Thoracic aorta (tissue), 2 donors: ENCODE measurements around the gene GYG1. TPM values are rescaled to one million over a fixed set of nuclear protein-coding genes. Genes with fewer than 3 reads are reported as not detected.

Experiments used
- ATAC-seq: fragments of 150-250 bp; one replicate; pipeline ENCODE4 v1.8.0; 2017; ENCODE audit warnings: low read depth; ENCODE audit not compliant: insufficient number of reproducible peaks, low FRiP score
- DNase-seq: peaks from one replicate; pipeline ENCODE4 v3.0.0-alpha.2; 2020; ENCODE audit warnings: low spot score
- H3K27ac ChIP-seq, 2 donors: fragments of 200-600 bp; sonication (generic); 1 replicate in 1 of 2; 2 replicates in 1 of 2; pipeline ENCODE4 v1.5.1; 2016; ENCODE audit warnings: mild to moderate bottlenecking in 2 of 2, moderate library complexity in 2 of 2
- H3K27me3 ChIP-seq: fragments of 200-600 bp; sonication (generic); replicated peaks from 2 replicates; pipeline ENCODE4 v1.6.0; 2016; ENCODE audit warnings: mild to moderate bottlenecking; ENCODE audit not compliant: insufficient read depth
- H3K36me3 ChIP-seq: fragments of 200-600 bp; sonication (generic); one replicate; pipeline ENCODE4 v1.5.1; 2016
- H3K4me1 ChIP-seq, 2 donors: fragments of 200-600 bp; sonication (generic); 1 replicate in 1 of 2; 2 replicates in 1 of 2; pipeline versions ENCODE4 v1.5.1 to v1.6.0; 2016; ENCODE audit warnings: low read depth in 2 of 2, mild to moderate bottlenecking in 1 of 2; ENCODE audit not compliant: control insufficient read depth in 1 of 2
- H3K4me3 ChIP-seq: fragments of 200-600 bp; sonication (generic); 2 replicates; pipeline ENCODE4 v1.5.1; 2016; ENCODE audit warnings: mild to moderate bottlenecking
- H3K9me3 ChIP-seq: fragments of 200-600 bp; sonication (generic); 2 replicates; pipeline ENCODE4 v1.5.1; 2016
- total RNA-seq, 2 donors: library from RNA; depleted of rRNA; stranded (reverse); fragments of >200 nt; gene quantifications; one replicate each; pipeline versions ENCODE4 v1.1.0 to v1.2.3, GENCODE V29; 2016
- TF ChIP-seq, protein P1 (sequence below): fragments of 200-600 bp; sonication (generic); IDR thresholded peaks from one replicate; pipeline ENCODE4 v1.5.1; 2019; ENCODE audit warnings: antibody characterized with exemption

The GYG1 gene
- total RNA-seq, 2 donors from 2014 or later, result 72.6 to 89.5 TPM

DNA sequence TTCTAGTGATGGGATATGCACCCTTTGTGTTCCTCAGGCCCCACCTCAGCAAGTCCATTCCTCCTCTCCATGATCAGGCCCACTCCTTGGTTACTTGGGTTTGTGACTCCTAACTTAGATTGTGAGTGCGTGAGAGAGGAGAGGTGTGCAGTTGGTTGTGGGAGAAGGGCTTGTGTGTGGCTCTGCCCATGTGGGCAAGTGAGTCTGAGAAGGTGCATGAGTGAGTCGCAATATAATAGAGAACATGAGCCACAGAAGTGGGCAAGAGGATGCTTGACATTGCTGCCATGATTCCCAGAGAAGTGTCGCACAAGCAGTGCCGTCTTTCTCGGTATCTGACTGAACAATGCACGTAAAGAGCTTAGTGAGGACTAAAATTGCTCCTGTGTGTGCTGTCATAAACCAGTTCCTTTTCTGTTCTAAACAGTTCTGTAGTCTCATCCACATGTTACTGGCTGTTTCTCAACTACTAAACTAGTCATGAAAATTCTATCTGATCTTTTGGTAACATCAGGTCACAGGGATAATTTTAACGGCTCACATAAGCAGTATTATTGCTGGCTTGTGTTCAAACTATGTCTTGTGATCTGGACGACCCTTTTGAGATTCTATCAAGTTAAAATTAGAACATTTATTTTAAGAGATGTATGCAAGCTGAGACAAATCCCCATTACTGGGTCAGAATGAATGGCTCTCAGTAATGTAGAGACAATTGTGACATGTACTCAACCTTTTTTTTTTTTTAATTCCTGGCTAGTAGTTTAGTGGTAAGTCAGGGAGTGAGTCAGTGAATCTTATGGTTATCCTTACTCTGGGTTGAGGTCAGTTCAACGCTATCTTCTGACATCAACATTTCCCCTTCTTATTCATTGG lies 25.6 kb downstream of the GYG1 start:
- Histone ChIP-seq H3K4me3 (no peak overlapping the region), H3K27me3 (no peaks in the 10 kb centered on the region), H3K4me1 (peaks cover 51 to 93% of the 10 kb centered on the region in 2 donors), H3K36me3 (no peaks in the 10 kb centered on the region), H3K9me3 (no peaks in the 10 kb centered on the region), H3K27ac (peak overlapping the region; percentile 70 to 81)
- DNase-seq (no peak), ATAC-seq (peak; percentile 74)
- TF ChIP-seq, protein P1, sequence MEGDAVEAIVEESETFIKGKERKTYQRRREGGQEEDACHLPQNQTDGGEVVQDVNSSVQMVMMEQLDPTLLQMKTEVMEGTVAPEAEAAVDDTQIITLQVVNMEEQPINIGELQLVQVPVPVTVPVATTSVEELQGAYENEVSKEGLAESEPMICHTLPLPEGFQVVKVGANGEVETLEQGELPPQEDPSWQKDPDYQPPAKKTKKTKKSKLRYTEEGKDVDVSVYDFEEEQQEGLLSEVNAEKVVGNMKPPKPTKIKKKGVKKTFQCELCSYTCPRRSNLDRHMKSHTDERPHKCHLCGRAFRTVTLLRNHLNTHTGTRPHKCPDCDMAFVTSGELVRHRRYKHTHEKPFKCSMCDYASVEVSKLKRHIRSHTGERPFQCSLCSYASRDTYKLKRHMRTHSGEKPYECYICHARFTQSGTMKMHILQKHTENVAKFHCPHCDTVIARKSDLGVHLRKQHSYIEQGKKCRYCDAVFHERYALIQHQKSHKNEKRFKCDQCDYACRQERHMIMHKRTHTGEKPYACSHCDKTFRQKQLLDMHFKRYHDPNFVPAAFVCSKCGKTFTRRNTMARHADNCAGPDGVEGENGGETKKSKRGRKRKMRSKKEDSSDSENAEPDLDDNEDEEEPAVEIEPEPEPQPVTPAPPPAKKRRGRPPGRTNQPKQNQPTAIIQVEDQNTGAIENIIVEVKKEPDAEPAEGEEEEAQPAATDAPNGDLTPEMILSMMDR, result no peak

DNA sequence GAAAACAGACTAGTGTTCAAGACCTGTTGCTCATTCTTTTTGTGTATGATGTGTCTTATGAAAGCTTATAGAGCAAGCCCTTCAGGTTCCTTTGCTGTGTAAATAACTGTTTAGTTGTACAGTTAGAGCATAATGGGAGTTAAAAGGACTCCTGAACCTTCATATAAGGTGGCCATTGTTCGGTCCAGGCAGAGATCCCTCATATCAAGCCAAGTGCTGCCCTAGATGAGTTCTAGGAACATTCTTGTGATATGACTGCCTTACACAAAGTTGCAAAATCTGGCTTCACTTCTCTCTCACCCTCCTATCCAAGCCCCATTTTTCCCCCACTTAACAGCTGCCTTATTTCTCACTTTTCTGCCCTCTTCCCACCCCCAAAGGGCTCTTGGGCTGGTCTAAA lies 26.9 kb downstream of the GYG1 start:
- TF ChIP-seq, protein P1, result no peak
- DNase-seq (no peak), ATAC-seq (no peak)
- Histone ChIP-seq H3K4me1 (peaks cover 45 to 89% of the 10 kb centered on the region in 2 donors), H3K27me3 (no peaks in the 10 kb centered on the region), H3K9me3 (no peaks in the 10 kb centered on the region), H3K4me3 (no peak overlapping the region), H3K36me3 (no peaks in the 10 kb centered on the region), H3K27ac (peak overlapping the region; percentile 81)

DNA sequence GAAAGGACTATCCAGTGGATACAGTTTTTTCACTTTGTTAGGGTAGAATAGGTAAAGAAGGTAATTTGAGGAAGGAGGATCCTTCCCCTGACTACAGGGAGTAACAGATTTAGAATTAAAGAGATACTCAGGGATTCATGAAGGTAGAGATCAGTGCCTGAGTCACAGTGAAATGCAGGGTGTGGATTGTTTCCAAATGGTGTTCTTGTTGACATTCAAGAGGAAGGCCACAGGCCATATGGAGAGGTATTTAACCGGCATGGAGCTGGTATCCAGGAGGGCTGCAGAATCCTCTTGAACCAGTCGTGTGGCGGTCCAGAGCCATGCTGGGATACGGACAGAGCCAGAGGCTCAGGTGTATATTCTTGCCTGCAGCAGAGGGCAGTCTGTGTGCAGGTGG lies 28.2 kb downstream of the GYG1 start:
- Histone ChIP-seq H3K27ac (peak overlapping the region; percentile 48 to 81), H3K27me3 (no peaks in the 10 kb centered on the region), H3K36me3 (no peaks in the 10 kb centered on the region), H3K4me1 (peaks cover 38 to 86% of the 10 kb centered on the region in 2 donors), H3K9me3 (no peaks in the 10 kb centered on the region), H3K4me3 (no peak overlapping the region)
- TF ChIP-seq, protein P1, result no peak
- DNase-seq (no peak), ATAC-seq (no peak)

DNA sequence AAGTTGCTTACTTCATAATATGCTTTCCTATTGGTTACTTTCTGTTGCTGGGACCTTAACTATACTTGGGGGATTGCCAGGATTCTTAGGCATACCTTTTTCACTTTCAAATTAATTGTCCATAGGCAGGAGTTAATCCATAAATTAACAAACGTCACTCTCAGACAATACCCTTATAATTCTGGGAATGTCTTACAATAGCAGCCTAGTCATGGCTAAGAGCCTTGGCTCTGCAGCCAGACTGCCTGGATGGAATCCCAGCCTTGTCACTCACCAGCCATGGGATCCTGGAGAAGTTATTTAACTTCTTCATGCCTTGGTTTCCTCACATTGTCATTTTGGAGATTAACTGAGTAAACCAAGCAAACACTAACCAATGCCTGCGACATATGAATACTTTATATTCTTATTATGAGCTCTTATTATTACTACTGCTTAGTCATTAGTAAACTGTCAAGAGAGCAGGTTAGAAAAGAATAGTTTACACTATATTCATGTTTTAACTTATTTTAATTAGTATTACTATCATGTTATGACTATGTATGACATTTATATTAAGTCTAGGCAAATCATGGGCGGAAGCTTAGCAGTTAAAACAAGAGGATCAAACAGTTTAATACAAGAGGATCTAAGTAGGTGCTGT lies 29.0 kb downstream of the GYG1 start:
- ATAC-seq, result no peak
- TF ChIP-seq, protein P1, result no peak
- peaks cover 6% of the 10 kb centered on the region for H3K36me3 ChIP-seq

DNA sequence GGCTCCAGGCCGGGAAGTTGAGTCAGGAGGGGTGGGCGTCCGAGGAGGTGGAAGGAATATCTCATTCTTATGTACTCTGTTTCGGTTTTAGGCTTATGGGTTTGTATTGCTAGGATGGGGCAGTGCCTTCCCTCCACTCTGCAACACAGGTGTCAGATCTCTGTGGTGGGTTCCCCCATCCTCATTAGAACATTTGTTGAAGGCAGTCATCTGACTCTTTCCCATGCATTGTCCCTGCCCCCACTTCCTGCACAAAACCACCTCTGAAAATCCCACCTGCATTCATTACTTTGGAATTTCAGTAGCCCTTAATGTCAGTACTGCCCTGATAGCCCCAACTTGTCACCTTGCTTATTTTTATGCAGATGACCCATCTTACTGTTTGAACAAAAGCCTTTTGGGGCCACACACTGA lies 29.5 kb downstream of the GYG1 start:
- ATAC-seq (no peak), DNase-seq (no peak)
- Histone ChIP-seq H3K4me3 (no peak overlapping the region), H3K27ac (peak overlapping the region; percentile 48 to 81), H3K27me3 (no peaks in the 10 kb centered on the region), H3K4me1 (peaks cover 38 to 74% of the 10 kb centered on the region in 2 donors), H3K36me3 (peaks cover 6% of the 10 kb centered on the region), H3K9me3 (no peaks in the 10 kb centered on the region)
- TF ChIP-seq, protein P1, result no peak

More for the DNA sequence above, 29.0 kb downstream of the GYG1 start:
- Histone ChIP-seq H3K27me3 (no peaks in the 10 kb centered on the region), H3K9me3 (no peaks in the 10 kb centered on the region), H3K27ac (peak overlapping the region; percentile 48 to 81), H3K4me1 (peaks cover 38 to 79% of the 10 kb centered on the region in 2 donors), H3K4me3 (no peak overlapping the region)
- DNase-seq, result peak; percentile 21
